ENCODE data around the gene CHRDL1.
"Not testable (repeated sequence)": the region's sequence is repeated elsewhere in the genome, so short reads cannot be mapped to it uniquely, and the experiment has no call there.

Gene CHRDL1

GRCh38 chrX:110657073-110657472 is 138.5 kb downstream of the CHRDL1 start:
- DNase-seq: no peak

- not testable (repeated sequence) for DNase-seq
Observed at GRCh38 chrX:110654280-110654679, 141.3 kb downstream of the CHRDL1 start.

GRCh38 chrX:110646386-110646785 is 149.2 kb downstream of the CHRDL1 start:
- no peak for DNase-seq
